Small intestine (tissue), 16 donors: ENCODE results near the gene ONECUT3. TPM values are rescaled to one million over a fixed set of nuclear protein-coding genes. Genes with fewer than 3 reads are reported as not detected.
"Not testable (repeated sequence)": the region's sequence is repeated elsewhere in the genome, so short reads cannot be mapped to it uniquely, and the experiment has no call there.

Source experiments
- DNase-seq, 2 donors: peaks; one replicate each; pipeline versions ENCODE4 v3.0.0 to v3.0.0-alpha.2; 2013
- FAIRE-seq: peaks from 2 replicates; lab custom pipeline; 2012; peaks lifted over from hg19 to GRCh38; lab: Jason Lieb, UNC
- H3K27ac ChIP-seq, 3 donors: one replicate each; pipeline ENCODE4 v1.5.1; 2013; ENCODE audit warnings: low read length in 2 of 3, mild to moderate bottlenecking in 2 of 3, control low read depth in 1 of 3, inconsistent platforms in 1 of 3, low read depth in 1 of 3, moderate library complexity in 1 of 3
- H3K27me3 ChIP-seq, 3 donors: one replicate each; pipeline ENCODE4 v1.6.1; 2013; ENCODE audit warnings: low read length in 3 of 3, inconsistent platforms in 1 of 3; ENCODE audit not compliant: control insufficient read depth in 3 of 3, insufficient read depth in 3 of 3
- H3K36me3 ChIP-seq, 3 donors: one replicate each; pipeline ENCODE4 v1.6.1; 2013; ENCODE audit warnings: low read length in 3 of 3, inconsistent platforms in 1 of 3, low read depth in 1 of 3, mild to moderate bottlenecking in 1 of 3, moderate library complexity in 1 of 3; ENCODE audit not compliant: control insufficient read depth in 3 of 3, insufficient read depth in 2 of 3
- H3K4me1 ChIP-seq, 3 donors: one replicate each; pipeline ENCODE4 v1.6.1; 2013; ENCODE audit warnings: low read length in 2 of 3, inconsistent platforms in 1 of 3, low read depth in 1 of 3, mild to moderate bottlenecking in 1 of 3, moderate library complexity in 1 of 3; ENCODE audit not compliant: control insufficient read depth in 3 of 3, insufficient read depth in 2 of 3
- H3K4me3 ChIP-seq, 3 donors: one replicate each; pipeline ENCODE4 v1.5.1; 2013; ENCODE audit warnings: low read length in 3 of 3, control low read depth in 1 of 3, inconsistent platforms in 1 of 3, low read depth in 1 of 3, mild to moderate bottlenecking in 1 of 3, moderate library complexity in 1 of 3
- H3K9me3 ChIP-seq, 2 donors: one replicate each; pipeline ENCODE4 v1.6.1; 2013; ENCODE audit warnings: low read depth in 1 of 2, low read length in 1 of 2; ENCODE audit not compliant: control insufficient read depth in 2 of 2, insufficient read depth in 1 of 2
- WGBS, 3 donors: extraction: QIAGEN DNeasy Blood & Tissue Kit; methylation state at CpG; one replicate each; pipeline ENCODE4 v1.1.7; 2013; 5-methylcytosine and 5-hydroxymethylcytosine counted together
- long read RNA-seq, 10 donors: transcript quantifications; one replicate each; lab custom pipeline, GENCODE V29; 2026
- polyA plus RNA-seq, 4 donors: library from polyadenylated mRNA; stranded (reverse) in 3 of 4; unstranded in 1 of 4; fragments of 200-250 nt in 3 of 4; fragments of 120-200 nt in 1 of 4; gene quantifications; one replicate each; pipeline versions ENCODE4 v1.2.1 to v1.2.3, GENCODE V29; 2013
- donor health status: healthy with polysubstance abuse.
- donor health status: control.
- donor health status: control.
- donor health status: Bipolar disorder and iron deficiency.
- donor health status: healthy.

ONECUT3 gene
- under 1 TPM; under 0.01 to 0.46 (median 0.15) TPM for polyA plus RNA-seq
- long read RNA-seq, donor 1 = 0 reads
- long read RNA-seq, donor 2, full-length matches to known transcripts = 1 of 1 reads
- long read RNA-seq, donor 2, partial matches to known transcripts = 0 of 1 reads
- long read RNA-seq, donor 2, other reads (novel, unspliced or antisense) = 0 of 1 reads
- long read RNA-seq, donor 3 = 0 reads
- long read RNA-seq, donor 4 = 0 reads
- long read RNA-seq, donor 5 = 0 reads
- long read RNA-seq, donor 6 = 0 reads
- long read RNA-seq, donor 7 = 0 reads
- long read RNA-seq, donor 8 = 0 reads
- long read RNA-seq, donor 9 = 0 reads
- long read RNA-seq, donor 10 = 0 reads

- Histone ChIP-seq H3K27me3 (peaks cover 47 to 84% (median 65%) of the 10 kb centered on the region in 3 donors), H3K4me1 (peaks cover 0 to 13% (median 7%) of the 10 kb centered on the region in 3 donors), H3K27ac (no peak within 1 kb of the TSS), H3K36me3 (no peaks in the 10 kb centered on the region), H3K9me3 (no peaks in the 10 kb centered on the region), H3K4me3 (no peak within 1 kb of the TSS)
- FAIRE-seq = no peak
- peak in 1 of 2 donors; percentile 41 for DNase-seq
- WGBS, 3 donors = 3 to 8% (median 7%) methylated on average over 27 to 77 of the region's 77 CpGs
Measured at GRCh38 chr19:1752757-1753728, at the start of gene ONECUT3. ONECUT3 (plus strand) TSS chr19:1753506; CDS start chr19:1753663, 157 bp downstream.

GRCh38 chr19:1704339-1704738 is 49.0 kb upstream of the ONECUT3 start:
- Histone ChIP-seq H3K4me3 (no peak overlapping the region), H3K4me1 (no peaks in the 10 kb centered on the region), H3K9me3 (peaks cover 0 to 10% of the 10 kb centered on the region in 2 donors), H3K27ac (no peak overlapping the region), H3K27me3 (peaks cover 0 to 36% (median 24%) of the 10 kb centered on the region in 3 donors), H3K36me3 (no peaks in the 10 kb centered on the region)
- WGBS, 3 donors = 90 to 95% (median 93%) methylated on average over 6 of the region's 6 CpGs
- DNase-seq (no peak), FAIRE-seq (no peak)

GRCh38 chr19:1705367-1705766 is 47.9 kb upstream of the ONECUT3 start:
- FAIRE-seq (no peak), DNase-seq (no peak)
- H3K27ac ChIP-seq = no peak overlapping the region
- no peaks in the 10 kb centered on the region for H3K36me3 ChIP-seq
- peaks cover 0 to 10% of the 10 kb centered on the region in 2 donors for H3K9me3 ChIP-seq
- H3K4me1 ChIP-seq = no peaks in the 10 kb centered on the region
- H3K4me3 ChIP-seq = no peak overlapping the region
- WGBS, 3 donors = 63 to 76% (median 73%) methylated on average over 2 of the region's 2 CpGs
- H3K27me3 ChIP-seq = peaks cover 0 to 31% (median 21%) of the 10 kb centered on the region in 3 donors

- Histone ChIP-seq H3K27me3 (peaks cover 0 to 22% (median 14%) of the 10 kb centered on the region in 3 donors), H3K9me3 (peaks cover 0 to 10% of the 10 kb centered on the region in 2 donors)
- DNase-seq, H3K27ac ChIP-seq, H3K36me3 ChIP-seq, H3K4me3 ChIP-seq, FAIRE-seq, H3K4me1 ChIP-seq: not testable (repeated sequence)
- 81 to 84% (median 82%) methylated on average over 14 of the region's 14 CpGs for WGBS, 3 donors
Measured at GRCh38 chr19:1706646-1707045, 46.7 kb upstream of the ONECUT3 start.

GRCh38 chr19:1707240-1707639 is 46.1 kb upstream of the ONECUT3 start:
- WGBS, 3 donors = 87 to 90% (median 89%) methylated on average over 6 of the region's 6 CpGs
- H3K27me3 ChIP-seq = peaks cover 0 to 18% (median 13%) of the 10 kb centered on the region in 3 donors

GRCh38 chr19:1713170-1713569 is 40.1 kb upstream of the ONECUT3 start:
- Histone ChIP-seq H3K36me3 (no peaks in the 10 kb centered on the region), H3K27me3 (peaks cover 0 to 35% (median 8%) of the 10 kb centered on the region in 3 donors), H3K9me3 (no peaks in the 10 kb centered on the region), H3K4me3 (no peak overlapping the region), H3K27ac (no peak overlapping the region), H3K4me1 (no peaks in the 10 kb centered on the region)
- 77 to 88% (median 81%) methylated on average over 2 of the region's 2 CpGs for WGBS, 3 donors
- DNase-seq (no peak), FAIRE-seq (no peak)

More at GRCh38 chr19:1707240-1707639, 46.1 kb upstream of the ONECUT3 start:
- DNase-seq (no peak), FAIRE-seq (no peak)
- H3K9me3 ChIP-seq = peaks cover 0 to 10% of the 10 kb centered on the region in 2 donors
- H3K36me3 ChIP-seq = no peaks in the 10 kb centered on the region
- no peak overlapping the region for H3K4me3 ChIP-seq
- no peak overlapping the region for H3K27ac ChIP-seq
- H3K4me1 ChIP-seq = no peaks in the 10 kb centered on the region

GRCh38 chr19:1715540-1715939 is 37.8 kb upstream of the ONECUT3 start:
- FAIRE-seq (no peak), DNase-seq (no peak)
- H3K27me3 ChIP-seq = peaks cover 0 to 48% (median 7%) of the 10 kb centered on the region in 3 donors
- no peak overlapping the region for H3K27ac ChIP-seq
- H3K4me3 ChIP-seq = no peak overlapping the region
- 55 to 59% (median 58%) methylated on average over 13 of the region's 13 CpGs for WGBS, 3 donors
- H3K9me3 ChIP-seq = no peaks in the 10 kb centered on the region
- H3K36me3 ChIP-seq = no peaks in the 10 kb centered on the region
- no peaks in the 10 kb centered on the region for H3K4me1 ChIP-seq
